OCI-LY7 (cell line): Measurements from ENCODE around the gene SRRM2.

Experiments used
- EZH2phosphoT487 ChIP-seq: fragments of 200-600 bp; sonication (generic); IDR thresholded peaks from 2 replicates; pipeline ENCODE4 v1.6.1; 2018; ENCODE audit warnings: low read depth, borderline replicate concordance, mild to moderate bottlenecking, mixed run types, antibody characterized with exemption, low read length, moderate library complexity, mixed read lengths
- TF ChIP-seq, protein P1 (sequence below): fragments of 200-600 bp; sonication (generic); conservative IDR thresholded peaks from 2 replicates; pipeline ENCODE4 v1.5.1; 2014; ENCODE audit warnings: mild to moderate bottlenecking, antibody characterized with exemption, low read length, moderate library complexity, mixed read lengths

GRCh38 chr16:2756288-2757015 lies 4.0 kb downstream of the SRRM2 start:
- TF ChIP-seq, protein P1, sequence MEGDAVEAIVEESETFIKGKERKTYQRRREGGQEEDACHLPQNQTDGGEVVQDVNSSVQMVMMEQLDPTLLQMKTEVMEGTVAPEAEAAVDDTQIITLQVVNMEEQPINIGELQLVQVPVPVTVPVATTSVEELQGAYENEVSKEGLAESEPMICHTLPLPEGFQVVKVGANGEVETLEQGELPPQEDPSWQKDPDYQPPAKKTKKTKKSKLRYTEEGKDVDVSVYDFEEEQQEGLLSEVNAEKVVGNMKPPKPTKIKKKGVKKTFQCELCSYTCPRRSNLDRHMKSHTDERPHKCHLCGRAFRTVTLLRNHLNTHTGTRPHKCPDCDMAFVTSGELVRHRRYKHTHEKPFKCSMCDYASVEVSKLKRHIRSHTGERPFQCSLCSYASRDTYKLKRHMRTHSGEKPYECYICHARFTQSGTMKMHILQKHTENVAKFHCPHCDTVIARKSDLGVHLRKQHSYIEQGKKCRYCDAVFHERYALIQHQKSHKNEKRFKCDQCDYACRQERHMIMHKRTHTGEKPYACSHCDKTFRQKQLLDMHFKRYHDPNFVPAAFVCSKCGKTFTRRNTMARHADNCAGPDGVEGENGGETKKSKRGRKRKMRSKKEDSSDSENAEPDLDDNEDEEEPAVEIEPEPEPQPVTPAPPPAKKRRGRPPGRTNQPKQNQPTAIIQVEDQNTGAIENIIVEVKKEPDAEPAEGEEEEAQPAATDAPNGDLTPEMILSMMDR, result no peak
- TF ChIP-seq EZH2phosphoT487, result no peak
